ENCODE results near the gene ATXN8OS.

GRCh38 chr13:70128098-70128497, 20.5 kb downstream of the ATXN8OS start:
- TF ChIP-seq CTCF (IDR thresholded peaks at IDR 0.05) (no peak), POLR2A (IDR thresholded peaks at IDR 0.05) (no peak)
